BJ (cell line): Measurements from ENCODE around the gene CTSC. TPM values are rescaled to one million over a fixed set of nuclear protein-coding genes. Genes with fewer than 3 reads are reported as not detected.

ENCODE experiments used
- CTCF ChIA-PET: fragments of 350-600 bp; formaldehyde crosslinking; extraction: SDS; loops from one replicate; lab custom pipeline; 2021; ENCODE audit warnings: antibody characterized with exemption, inconsistent platforms; lab: Yijun Ruan, JAX
- POLR2A ChIA-PET: fragments of 300-600 bp; sonication (Branson Sonifier 250); formaldehyde crosslinking; extraction: SDS; loops from one replicate; lab custom pipeline; 2021; ENCODE audit warnings: antibody characterized with exemption; lab: Charles Lee
- DNase-seq: peaks from one replicate; pipeline ENCODE4 v3.0.0-alpha.2; 2011; ENCODE audit warnings: low read depth
- H3K27me3 ChIP-seq: 2 replicates; pipeline ENCODE4 v1.6.0; 2011; ENCODE audit warnings: low read length; ENCODE audit not compliant: control insufficient read depth, insufficient read depth
- H3K36me3 ChIP-seq: 2 replicates; pipeline ENCODE4 v1.5.1; 2011; ENCODE audit warnings: low read length; ENCODE audit not compliant: control insufficient read depth, insufficient read depth
- H3K4me3 ChIP-seq: 2 replicates; pipeline ENCODE4 v1.5.1; 2011; ENCODE audit warnings: low read depth, mild to moderate bottlenecking, control low read depth, low read length
- CTCF ChIP-seq: IDR thresholded peaks from 2 replicates; pipeline ENCODE4 v1.5.1; 2011; ENCODE audit warnings: low read depth, mild to moderate bottlenecking, control low read depth, inconsistent platforms, low read length, moderate library complexity; ENCODE audit not compliant: insufficient read depth
- polyA plus RNA-seq: library from polyadenylated mRNA; depleted of rRNA; stranded (reverse); fragments of >200 nt; gene quantifications from 2 replicates; pipeline ENCODE4 v1.2.3, GENCODE V29; 2011

Gene CTSC
- polyA plus RNA-seq, 1 experiment: 175 TPM

DNA sequence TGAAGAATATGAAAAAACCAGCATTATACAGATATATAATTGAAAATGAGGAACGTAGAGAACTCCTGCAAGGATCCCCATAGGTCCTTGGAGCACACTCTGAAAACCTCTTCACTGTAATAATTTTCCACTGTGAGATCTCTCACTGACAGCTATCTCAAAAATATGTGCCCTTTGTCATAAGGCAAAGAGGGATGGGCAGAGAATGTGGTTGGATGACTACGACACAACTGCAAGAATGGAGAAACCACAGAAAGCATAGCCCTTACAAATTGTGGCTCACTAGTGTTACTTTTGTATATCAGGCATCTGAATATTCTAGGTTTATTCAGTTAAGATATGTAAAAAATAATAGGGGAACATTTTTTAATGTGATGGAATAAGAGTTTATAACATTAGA is 7.9 kb upstream of the CTSC start:
- POLR2A ChIA-PET: no interaction called here
- Histone ChIP-seq H3K4me3 (no peak overlapping the region), H3K36me3 (no peaks in the 10 kb centered on the region), H3K27me3 (no peaks in the 10 kb centered on the region)
- TF ChIP-seq CTCF: no peak
- no peak for DNase-seq
- CTCF ChIA-PET: no interaction called here

DNA sequence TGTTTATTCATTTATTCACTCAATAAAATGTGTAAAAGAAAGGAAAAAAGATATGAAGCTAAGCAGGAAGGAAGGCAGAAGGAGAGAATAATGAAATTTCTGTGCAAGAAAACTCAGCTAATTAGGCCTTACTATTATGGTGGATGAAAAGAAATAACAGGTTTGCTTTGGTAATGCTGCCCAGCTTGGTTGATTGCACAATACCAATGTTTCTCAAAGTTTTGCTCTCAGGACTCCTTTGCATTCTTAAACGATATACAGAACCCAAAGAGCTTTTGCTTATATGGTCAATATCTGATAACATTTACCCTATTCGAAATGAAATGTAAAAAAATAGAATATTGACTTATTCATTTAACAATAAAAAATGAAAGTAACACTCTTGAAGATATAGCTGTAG is 7.3 kb upstream of the CTSC start:
- POLR2A ChIA-PET: no interaction called here
- Histone ChIP-seq H3K27me3 (no peaks in the 10 kb centered on the region), H3K36me3 (no peaks in the 10 kb centered on the region), H3K4me3 (no peak overlapping the region)
- CTCF ChIA-PET: interaction anchor here (1.0 kb wide), 1 partner anchor 16 kb away, joined by 4 read pairs; no protein-coding TSS in a partner anchor
- DNase-seq: no peak
- TF ChIP-seq CTCF: no peak

- TF ChIP-seq CTCF: no peak
- Histone ChIP-seq H3K36me3 (no peaks in the 10 kb centered on the region), H3K27me3 (no peaks in the 10 kb centered on the region), H3K4me3 (no peak overlapping the region)
- ChIA-PET CTCF (interaction anchor here (0.6 to 1.0 kb wide), 2 partner anchors 9 to 14 kb away, joined by 3 to 5 read pairs; no protein-coding TSS in a partner anchor), POLR2A (no interaction called here)
- DNase-seq: no peak
Observed at GRCh38 chr11:88341522-88342251, 4.2 kb upstream of the CTSC start.

- H3K27me3 ChIP-seq: no peaks in the 10 kb centered on the region
- ChIA-PET POLR2A (no interaction called here), CTCF (no interaction called here)
- no peak for TF ChIP-seq CTCF
- no peaks in the 10 kb centered on the region for H3K36me3 ChIP-seq
- H3K4me3 ChIP-seq: no peak overlapping the region
- DNase-seq: no peak
Observed at GRCh38 chr11:88340366-88340935, 2.9 kb upstream of the CTSC start.

DNA sequence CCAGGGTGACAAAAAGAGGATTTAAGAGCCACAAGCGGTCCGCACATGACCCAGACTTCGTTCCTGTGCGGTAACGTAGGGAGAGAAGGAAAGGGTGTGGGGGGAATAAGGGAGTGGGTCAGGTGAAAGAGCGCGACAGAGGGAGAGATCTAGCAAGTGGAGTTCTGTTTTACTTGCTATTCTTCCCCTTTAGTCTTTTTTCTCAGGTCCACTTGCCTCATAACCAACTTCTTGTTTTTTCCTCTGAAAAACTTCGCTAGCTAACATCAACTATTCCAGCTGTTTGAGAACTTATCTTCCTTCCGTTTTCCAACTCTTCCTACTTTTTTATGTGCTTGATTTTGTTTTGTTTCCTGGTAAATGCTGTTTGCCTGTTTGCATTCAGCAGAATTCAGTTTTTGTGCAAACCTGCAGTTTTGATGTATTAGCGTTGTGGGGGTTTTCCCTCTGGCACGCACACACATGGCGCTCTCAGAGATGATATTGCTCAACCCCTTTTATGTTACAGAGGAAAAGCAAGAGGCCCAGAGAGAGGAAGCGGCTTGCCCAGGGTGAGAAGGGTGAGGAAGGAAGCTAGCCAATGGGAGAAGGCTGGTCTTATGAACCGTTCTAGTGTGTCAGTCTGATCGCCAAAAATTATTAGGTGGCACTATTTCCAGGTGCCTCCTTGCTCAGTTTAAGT is 592 bp upstream of the CTSC start:
- no peaks in the 10 kb centered on the region for H3K36me3 ChIP-seq
- DNase-seq: no peak
- H3K4me3 ChIP-seq: peak overlapping the region; percentile 97
- TF ChIP-seq CTCF: no peak
- ChIA-PET CTCF (interaction anchor here (1.2 to 1.6 kb wide), 4 partner anchors 14 to 206 kb away, joined by 3 to 5 read pairs (median 4); no protein-coding TSS in a partner anchor), POLR2A (interaction anchor here (0.6 to 0.9 kb wide), 2 partner anchors 12 to 144 kb away, joined by 3 to 4 read pairs; no protein-coding TSS in a partner anchor)
- no peaks in the 10 kb centered on the region for H3K27me3 ChIP-seq
